HepG2 (cell line): ENCODE measurements around the gene PRSS27. TPM values are rescaled to one million over a fixed set of nuclear protein-coding genes. Genes with fewer than 3 reads are reported as not detected.

Experiments used
- ATAC-seq: fragments of 200-7000 bp; cut with Tn5 transposase; 3 replicates; pipeline ENCODE4 v1.9.1; 2020; ENCODE audit warnings: mild to moderate bottlenecking, moderate library complexity
- BruUV-seq: library from RNA; stranded (reverse); fragments of 400-500 nt; replicated peaks from 2 replicates; lab custom pipeline; 2021; lab: Mats Ljungman, UMichigan
- CTCF ChIA-PET: fragments of 300-600 bp; formaldehyde crosslinking; extraction: SDS; loops from one replicate; lab custom pipeline; 2021; ENCODE audit warnings: low total read pairs, inconsistent platforms, low intra/inter-chr PET ratio; lab: Yijun Ruan, JAX
- POLR2A ChIA-PET: fragments of 350-600 bp; sonication (Branson Sonifier 250); formaldehyde crosslinking; loops from one replicate; lab custom pipeline; 2020; ENCODE audit warnings: antibody characterized with exemption, inconsistent platforms; lab: Yijun Ruan, JAX
- DNase-seq: peaks from one replicate; pipeline ENCODE4 v3.0.0-alpha.2; 2015; ENCODE audit warnings: low spot score
- FAIRE-seq: peaks from 3 replicates; lab custom pipeline; 2011; peaks lifted over from hg19 to GRCh38; lab: Jason Lieb, UNC
- H2AFZ ChIP-seq: one replicate; pipeline ENCODE4 v1.6.1; 2011; ENCODE audit warnings: low read length, inconsistent platforms
- H3K27ac ChIP-seq: fragments of 300-600 bp; 3 replicates; pipeline ENCODE4 v1.8.0; 2011; ENCODE audit warnings: mixed run types, mild to moderate bottlenecking, mixed read lengths, low read length, inconsistent platforms; ENCODE audit not compliant: insufficient read depth; ENCODE audit errors: extremely low read length
- H3K27me3 ChIP-seq, 2 experiments: fragments of 200-600 bp in 1 of 2; 2 replicates in 1 of 2; 3 replicates in 1 of 2; pipeline versions ENCODE4 v1.6.0 to v1.8.0; 2011; ENCODE audit warnings: low read length in 2 of 2, mild to moderate bottlenecking in 2 of 2, moderate library complexity in 2 of 2, inconsistent platforms in 1 of 2; ENCODE audit not compliant: insufficient read depth in 2 of 2, control insufficient read depth in 1 of 2
- H3K36me3 ChIP-seq, 2 experiments: fragments of 200-600 bp in 1 of 2; replicated peaks in 1 of 2; 2 replicates in 1 of 2; 3 replicates in 1 of 2; pipeline versions ENCODE4 v1.5.1 to v1.8.0; 2011; ENCODE audit warnings: low read length in 2 of 2, inconsistent platforms in 1 of 2; ENCODE audit not compliant: insufficient read depth in 2 of 2, control insufficient read depth in 1 of 2
- H3K4me1 ChIP-seq: 2 replicates; pipeline ENCODE4 v1.5.1; 2012; ENCODE audit warnings: low read length, inconsistent platforms; ENCODE audit not compliant: insufficient read depth
- H3K4me2 ChIP-seq: 2 replicates; pipeline ENCODE4 v1.6.0; 2011; ENCODE audit warnings: low read depth, low read length, inconsistent platforms
- H3K4me3 ChIP-seq, 3 experiments: fragments of 200-600 bp in 1 of 3; sonication (generic), shearing (Covaris generic) in 1 of 3; replicated peaks in 1 of 3; 2 replicates each; pipeline ENCODE4 v1.5.1; 2011 to 2016; ENCODE audit warnings: low read length in 3 of 3, inconsistent platforms in 2 of 3, low read depth in 2 of 3, mild to moderate bottlenecking in 2 of 3, control low read depth in 1 of 3, mixed read lengths in 1 of 3; ENCODE audit not compliant: insufficient read depth in 1 of 3
- H3K79me2 ChIP-seq: one replicate; pipeline ENCODE4 v1.6.1; 2011; ENCODE audit warnings: low read length, inconsistent platforms; ENCODE audit not compliant: insufficient read depth
- H3K9ac ChIP-seq: 2 replicates; pipeline ENCODE4 v1.6.0; 2011; ENCODE audit warnings: mild to moderate bottlenecking, low read depth, low read length, inconsistent platforms; ENCODE audit not compliant: insufficient read depth
- H3K9me3 ChIP-seq: 2 replicates; pipeline ENCODE4 v1.5.1; 2012; ENCODE audit warnings: mild to moderate bottlenecking, low read length
- H4K20me1 ChIP-seq: 2 replicates; pipeline ENCODE4 v1.6.0; 2011; ENCODE audit warnings: inconsistent platforms, mild to moderate bottlenecking, low read length, moderate library complexity; ENCODE audit not compliant: insufficient read depth
- ATAD3A ChIP-seq: sonication (generic); formaldehyde crosslinking; IDR thresholded peaks from 2 replicates; pipeline ENCODE4 v1.4.0; 2020; ENCODE audit warnings: missing genetic modification reagents
- CHCHD3 ChIP-seq: sonication (generic); formaldehyde crosslinking; IDR thresholded peaks from 2 replicates; pipeline ENCODE4 v1.8.0; 2022; ENCODE audit warnings: mild to moderate bottlenecking, missing genetic modification reagents, moderate library complexity
- KDM1A ChIP-seq: IDR thresholded peaks from 2 replicates; pipeline ENCODE4 v1.6.1; 2016; ENCODE audit warnings: missing compliant biosample characterization
- KLF9 ChIP-seq: IDR thresholded peaks from 2 replicates; pipeline ENCODE4 v1.6.1; 2016; ENCODE audit warnings: low read depth
- NAIF1 ChIP-seq: sonication (generic); formaldehyde crosslinking; IDR thresholded peaks from 2 replicates; pipeline ENCODE4 v1.5.0; 2020; ENCODE audit warnings: mild to moderate bottlenecking, missing genetic modification reagents, borderline replicate concordance
- SYNCRIP ChIP-seq: fragments of 200-400 bp; formaldehyde crosslinking; IDR thresholded peaks from 2 replicates; pipeline ENCODE4 v1.6.1; 2018; ENCODE audit warnings: mild to moderate bottlenecking, low read depth, low read length; ENCODE audit not compliant: insufficient read depth
- ZFP36 ChIP-seq: fragments of 150-350 bp; IDR thresholded peaks from 2 replicates; pipeline ENCODE4 v1.6.1; 2018; ENCODE audit warnings: borderline replicate concordance, low read length, low read depth; ENCODE audit not compliant: partially characterized antibody
- ZNF331 ChIP-seq: sonication (generic); formaldehyde crosslinking; IDR thresholded peaks from 2 replicates; pipeline ENCODE4 v1.4.0; 2020; ENCODE audit warnings: missing genetic modification reagents
- ZNF841 ChIP-seq: sonication (generic); formaldehyde crosslinking; IDR thresholded peaks from 2 replicates; pipeline ENCODE4 v1.8.1; 2023; ENCODE audit warnings: missing genetic modification reagents, borderline replicate concordance
- WGBS: methylation state at CpG from one replicate; pipeline ENCODE4 v1.1.6; 2017; ENCODE audit warnings: low lambda C conversion rate; 5-methylcytosine and 5-hydroxymethylcytosine counted together
- in situ Hi-C: cut with HindIII; loops from 2 replicates; pipeline ENCODE4 v1.10.0; 2017; ENCODE audit warnings: low pct_unique_long_range_greater_than_20kb; ENCODE audit not compliant: extremely low pct_ligation_motif_present
- intact Hi-C: fragments of 100-400 bp; cut with micrococcal nuclease; formaldehyde crosslinking; loops from one replicate; pipeline ENCODE4 v1.10.0; 2022; ENCODE audit not compliant: unreplicated experiment
- polyA plus RNA-seq, 8 experiments: library from polyadenylated mRNA; depleted of rRNA in 3 of 8; stranded (reverse) in 7 of 8; unstranded in 1 of 8; fragments of >200 nt; fragmentation: Illumina TruSeq in 4 of 8; extraction: Trizol in 4 of 8; gene quantifications; 2 replicates each; pipeline versions ENCODE4 v1.2.1 to v1.2.3, GENCODE V29; 2011 to 2016; ENCODE audit warnings: low read depth in 4 of 8, missing spikeins in 1 of 8, mixed read lengths in 1 of 8; ENCODE audit not compliant: insufficient read depth in 1 of 8
- total RNA-seq, 5 experiments: library from RNA; depleted of rRNA; stranded (reverse); fragments of >200 nt; fragmentation: Illumina TruSeq; extraction: Trizol; gene quantifications; 2 replicates each; pipeline ENCODE4 v1.2.3, GENCODE V29; 2016; ENCODE audit warnings: low read depth in 1 of 5
- TF ChIP-seq, protein P1 (sequence below): sonication (generic); formaldehyde crosslinking; IDR thresholded peaks from 2 replicates; pipeline ENCODE4 v1.4.0; 2020; ENCODE audit warnings: missing genetic modification reagents
- TF ChIP-seq, protein P2 (sequence below): sonication (generic); formaldehyde crosslinking; IDR thresholded peaks from 2 replicates; pipeline ENCODE4 v1.4.0; 2020; ENCODE audit warnings: missing genetic modification reagents, low read depth, mild to moderate bottlenecking, borderline replicate concordance

Gene PRSS27
- total and polyA plus RNA-seq, 2 of the 13 experiments (the other 11 are each of a cell fraction or from before 2014, with no cell fraction given), result 0.20 to 0.73 TPM

DNA sequence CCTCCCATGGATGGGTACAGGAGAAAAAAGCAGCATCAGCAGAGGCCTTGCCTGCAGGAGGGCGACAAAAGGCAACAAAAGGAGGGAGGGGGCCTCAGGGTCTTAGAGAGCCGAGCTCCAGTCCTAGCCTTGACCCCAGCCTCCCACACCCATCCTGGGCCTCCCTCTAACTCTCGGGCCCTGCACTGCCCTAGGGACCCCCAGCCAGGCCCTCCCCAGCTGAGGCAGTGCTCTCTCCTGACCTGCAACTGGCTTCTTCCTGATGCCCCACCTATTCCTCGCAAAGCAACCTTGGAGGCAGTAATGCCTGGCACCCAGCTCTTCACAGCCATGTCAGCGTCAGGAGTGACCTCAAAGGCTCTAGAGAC, 17.2 kb upstream of the PRSS27 start:
- WGBS, result 20% methylated on average over 1 of the region's 5 CpGs
- no peak for TF ChIP-seq SYNCRIP
- TF ChIP-seq, protein P1, sequence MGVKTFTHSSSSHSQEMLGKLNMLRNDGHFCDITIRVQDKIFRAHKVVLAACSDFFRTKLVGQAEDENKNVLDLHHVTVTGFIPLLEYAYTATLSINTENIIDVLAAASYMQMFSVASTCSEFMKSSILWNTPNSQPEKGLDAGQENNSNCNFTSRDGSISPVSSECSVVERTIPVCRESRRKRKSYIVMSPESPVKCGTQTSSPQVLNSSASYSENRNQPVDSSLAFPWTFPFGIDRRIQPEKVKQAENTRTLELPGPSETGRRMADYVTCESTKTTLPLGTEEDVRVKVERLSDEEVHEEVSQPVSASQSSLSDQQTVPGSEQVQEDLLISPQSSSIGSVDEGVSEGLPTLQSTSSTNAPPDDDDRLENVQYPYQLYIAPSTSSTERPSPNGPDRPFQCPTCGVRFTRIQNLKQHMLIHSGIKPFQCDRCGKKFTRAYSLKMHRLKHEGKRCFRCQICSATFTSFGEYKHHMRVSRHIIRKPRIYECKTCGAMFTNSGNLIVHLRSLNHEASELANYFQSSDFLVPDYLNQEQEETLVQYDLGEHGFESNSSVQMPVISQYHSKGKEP (CRISPR knock-in tag), result no peak
- no peak for TF ChIP-seq KDM1A (CRISPR knock-in tag)
- no peak for TF ChIP-seq ATAD3A (CRISPR knock-in tag)
- no peak for TF ChIP-seq ZNF841
- TF ChIP-seq ZNF331 (CRISPR knock-in tag), result no peak
- TF ChIP-seq CHCHD3 (CRISPR knock-in tag), result no peak
- TF ChIP-seq, protein P2, sequence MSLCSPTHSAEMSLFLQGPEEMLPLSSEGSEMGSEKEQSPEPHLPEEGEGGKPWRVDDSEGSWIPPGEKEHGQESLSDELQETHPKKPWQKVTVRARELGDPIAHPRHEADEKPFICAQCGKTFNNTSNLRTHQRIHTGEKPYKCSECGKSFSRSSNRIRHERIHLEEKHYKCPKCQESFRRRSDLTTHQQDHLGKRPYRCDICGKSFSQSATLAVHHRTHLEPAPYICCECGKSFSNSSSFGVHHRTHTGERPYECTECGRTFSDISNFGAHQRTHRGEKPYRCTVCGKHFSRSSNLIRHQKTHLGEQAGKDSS (CRISPR knock-in tag), result no peak
- no peak for TF ChIP-seq ZFP36
- no peak for TF ChIP-seq NAIF1
- TF ChIP-seq KLF9 (CRISPR knock-in tag), result no peak
- H3K9me3 ChIP-seq, result no peaks in the 10 kb centered on the region
- no peaks in the 10 kb centered on the region for H3K79me2 ChIP-seq
- CTCF ChIA-PET, result no interaction called here
- H3K27me3 ChIP-seq, result no peaks in the 10 kb centered on the region; a peak in 2 of 5 replicates
- BruUV-seq, result no TSS peak
- no peak overlapping the region for H3K4me3 ChIP-seq
- no peak overlapping the region for H3K4me2 ChIP-seq
- no peak for ATAC-seq
- no peak overlapping the region for H3K9ac ChIP-seq
- H3K36me3 ChIP-seq, result no peaks in the 10 kb centered on the region
- no peaks in the 10 kb centered on the region for H4K20me1 ChIP-seq
- in situ Hi-C loops, result no loop called here
- no peak for FAIRE-seq
- H3K27ac ChIP-seq, result no peak overlapping the region
- intact Hi-C loops, result no loop called here
- POLR2A ChIA-PET, result interaction anchor here (4.4 kb wide), 1 partner anchor 15 kb away, joined by 43 read pairs; the partner anchor contains the start of gene SRRM2
- no peak for DNase-seq
- H3K4me1 ChIP-seq, result peaks cover 44% of the 10 kb centered on the region
- H2AFZ ChIP-seq, result no peak overlapping the region
